Endodermal cell (in vitro differentiated cells): ENCODE measurements around the gene NPAS3. TPM values are rescaled to one million over a fixed set of nuclear protein-coding genes. Genes with fewer than 3 reads are reported as not detected.

Experiments used
- DNase-seq: peaks from one replicate; pipeline ENCODE4 v3.0.0-alpha.2; 2017
- H3K27ac ChIP-seq: 2 replicates; pipeline ENCODE4 v1.5.1; 2013; ENCODE audit warnings: mild to moderate bottlenecking, low read depth, low read length, moderate library complexity
- H3K27me3 ChIP-seq: 2 replicates; pipeline ENCODE4 v1.6.1; 2013; ENCODE audit warnings: mild to moderate bottlenecking, low read length, moderate library complexity; ENCODE audit not compliant: insufficient read depth, control insufficient read depth, poor library complexity, severe bottlenecking
- H3K36me3 ChIP-seq: 2 replicates; pipeline ENCODE4 v1.7.0; 2013; ENCODE audit warnings: mild to moderate bottlenecking, low read length, moderate library complexity; ENCODE audit not compliant: control insufficient read depth, insufficient read depth
- H3K4me1 ChIP-seq: one replicate; pipeline ENCODE4 v1.7.0; 2013; ENCODE audit warnings: low read length; ENCODE audit not compliant: control insufficient read depth, insufficient read depth
- H3K4me3 ChIP-seq: 2 replicates; pipeline ENCODE4 v1.5.1; 2013; ENCODE audit warnings: mild to moderate bottlenecking, low read length, moderate library complexity
- H3K9ac ChIP-seq: 2 replicates; pipeline ENCODE4 v1.6.1; 2013; ENCODE audit warnings: mild to moderate bottlenecking, low read length, moderate library complexity; ENCODE audit not compliant: poor library complexity, severe bottlenecking; ENCODE audit errors: extremely low read depth
- H3K9me3 ChIP-seq: 2 replicates; pipeline ENCODE4 v1.6.1; 2013; ENCODE audit warnings: mild to moderate bottlenecking, low read length, moderate library complexity; ENCODE audit not compliant: control insufficient read depth
- H3K27ac Mint-ChIP-seq: 2 replicates; pipeline ENCODE4 v1.8.0; 2020; ENCODE audit warnings: mixed read lengths
- H3K27me3 Mint-ChIP-seq: 2 replicates; pipeline ENCODE4 v1.8.0; 2021; ENCODE audit warnings: mild to moderate bottlenecking, mixed read lengths; ENCODE audit not compliant: insufficient read depth
- H3K36me3 Mint-ChIP-seq: 2 replicates; pipeline ENCODE4 v1.8.0; 2020; ENCODE audit warnings: low read depth, mixed read lengths
- H3K4me1 Mint-ChIP-seq: 2 replicates; pipeline ENCODE4 v1.8.0; 2020; ENCODE audit warnings: mixed read lengths
- H3K4me3 Mint-ChIP-seq: 2 replicates; pipeline ENCODE4 v1.8.0; 2020; ENCODE audit warnings: mild to moderate bottlenecking, moderate library complexity, mixed read lengths
- H3K9me3 Mint-ChIP-seq: 2 replicates; pipeline ENCODE4 v1.8.0; 2020; ENCODE audit warnings: mild to moderate bottlenecking, mixed read lengths
- CTCF ChIP-seq: fragments of 200-600 bp; sonication (generic); conservative IDR thresholded peaks from 2 replicates; pipeline ENCODE4 v1.5.0; 2021; ENCODE audit warnings: antibody characterized with exemption, mild to moderate bottlenecking
- WGBS, 2 experiments: methylation state at CpG; one replicate each; pipeline versions ENCODE4 v1.1.5 to v1.1.7; 2013; ENCODE audit warnings: missing lambda C conversion rate in 2 of 2, mixed read lengths in 1 of 2; ENCODE audit not compliant: insufficient coverage in 1 of 2, insufficient read length in 1 of 2; 5-methylcytosine and 5-hydroxymethylcytosine counted together
- total RNA-seq, 2 donors: library from RNA; stranded (reverse); fragmentation: NEBNext Ultra II Directional in 1 of 2; extraction: Animal tissue kit (Norgen Biotek cat#: 25700) in 1 of 2; gene quantifications; 2 replicates in 1 of 2; 3 replicates in 1 of 2; pipeline ENCODE4 v1.2.1, GENCODE V29; 2021

Gene NPAS3
- total RNA-seq, 2 donors from 2014 or later, result 1.4 to 1.6 TPM

- H3K36me3 ChIP-seq, result no peaks in the 10 kb centered on the region
- H3K4me3 ChIP-seq, result no peak overlapping the region
- no peaks in the 10 kb centered on the region for H3K9me3 Mint-ChIP-seq
- no peaks in the 10 kb centered on the region for H3K27me3 ChIP-seq
- peaks cover 15% of the 10 kb centered on the region for H3K4me1 Mint-ChIP-seq
- no peaks in the 10 kb centered on the region for H3K4me1 ChIP-seq
- H3K27ac ChIP-seq, result no peak overlapping the region
- no peaks in the 10 kb centered on the region for H3K9me3 ChIP-seq
- 91 to 92% methylated on average over 2 to 3 of the region's 3 CpGs for WGBS, 2 experiments
- H3K4me3 Mint-ChIP-seq, result no peak overlapping the region
- H3K27ac Mint-ChIP-seq, result no peak overlapping the region
- DNase-seq, result no peak
- no peaks in the 10 kb centered on the region for H3K36me3 Mint-ChIP-seq
- TF ChIP-seq CTCF, result no peak
- no peaks in the 10 kb centered on the region for H3K27me3 Mint-ChIP-seq
- no peak overlapping the region for H3K9ac ChIP-seq
Observed at GRCh38 chr14:33573301-33573880, 634.7 kb downstream of the NPAS3 start.

GRCh38 chr14:33576014-33576413 lies 637.3 kb downstream of the NPAS3 start:
- H3K27ac ChIP-seq, result peak overlapping the region; percentile 6
- Mint-ChIP-seq H3K9me3 (no peaks in the 10 kb centered on the region), H3K4me3 (no peak overlapping the region), H3K27me3 (no peaks in the 10 kb centered on the region), H3K27ac (no peak overlapping the region), H3K36me3 (no peaks in the 10 kb centered on the region), H3K4me1 (peaks cover 2% of the 10 kb centered on the region)
- H3K4me1 ChIP-seq, result no peaks in the 10 kb centered on the region
- no peak for TF ChIP-seq CTCF
- WGBS, 2 experiments, result 90% methylated on average over 4 to 7 of the region's 7 CpGs
- no peaks in the 10 kb centered on the region for H3K36me3 ChIP-seq
- H3K27me3 ChIP-seq, result no peaks in the 10 kb centered on the region
- no peak overlapping the region for H3K9ac ChIP-seq
- H3K4me3 ChIP-seq, result no peak overlapping the region
- H3K9me3 ChIP-seq, result no peaks in the 10 kb centered on the region
- no peak for DNase-seq

- no peaks in the 10 kb centered on the region for H3K4me1 Mint-ChIP-seq
- WGBS, 2 experiments, result 88 to 97% methylated on average over 2 of the region's 3 CpGs
Observed at GRCh38 chr14:33578461-33579216, 640.0 kb downstream of the NPAS3 start.

More at GRCh38 chr14:33578461-33579216, 640.0 kb downstream of the NPAS3 start:
- H3K4me3 ChIP-seq, result no peak overlapping the region
- no peaks in the 10 kb centered on the region for H3K27me3 ChIP-seq
- no peaks in the 10 kb centered on the region for H3K4me1 ChIP-seq
- H3K27me3 Mint-ChIP-seq, result no peaks in the 10 kb centered on the region
- no peaks in the 10 kb centered on the region for H3K36me3 ChIP-seq
- H3K9me3 Mint-ChIP-seq, result no peaks in the 10 kb centered on the region
- H3K27ac Mint-ChIP-seq, result no peak overlapping the region
- H3K4me3 Mint-ChIP-seq, result no peak overlapping the region
- no peaks in the 10 kb centered on the region for H3K36me3 Mint-ChIP-seq
- no peak overlapping the region for H3K27ac ChIP-seq
- no peak for DNase-seq
- no peak for TF ChIP-seq CTCF
- H3K9me3 ChIP-seq, result no peaks in the 10 kb centered on the region
- no peak overlapping the region for H3K9ac ChIP-seq
